PC-9 (cell line): ENCODE results near the gene ZMYM2. TPM values are rescaled to one million over a fixed set of nuclear protein-coding genes. Genes with fewer than 3 reads are reported as not detected.

Experiments used
- BruUV-seq: library from RNA; stranded (reverse); fragments of 400-500 nt; replicated peaks from 2 replicates; lab custom pipeline; 2021; lab: Mats Ljungman, UMichigan
- CTCF ChIA-PET: fragments of 300-600 bp; sonication (Branson Sonifier 250); formaldehyde crosslinking; loops from one replicate; lab custom pipeline; 2022; ENCODE audit warnings: antibody characterized with exemption; lab: Charles Lee
- POLR2A ChIA-PET: fragments of 300-600 bp; sonication (Branson Sonifier 250); formaldehyde crosslinking; loops from one replicate; lab custom pipeline; 2022; ENCODE audit warnings: antibody characterized with exemption; ENCODE audit not compliant: unreplicated experiment; lab: Charles Lee
- DNase-seq, 2 experiments: peaks; one replicate each; pipeline versions ENCODE4 v3.0.0 to v3.0.0-alpha.2; 2015 to 2022; ENCODE audit warnings: mixed read lengths in 1 of 2
- H2AFZ ChIP-seq: fragments of 200-600 bp; sonication (generic); 2 replicates; pipeline ENCODE4 v1.8.1; 2017; ENCODE audit warnings: antibody characterized with exemption
- H3F3A ChIP-seq: fragments of 200-600 bp; sonication (generic); 2 replicates; pipeline ENCODE4 v1.8.1; 2017; ENCODE audit warnings: antibody characterized with exemption, mild to moderate bottlenecking, low read depth; ENCODE audit not compliant: insufficient read depth
- H3K27ac ChIP-seq: fragments of 200-600 bp; sonication (generic); 2 replicates; pipeline ENCODE4 v1.6.1; 2016; ENCODE audit warnings: mixed run types
- H3K27me3 ChIP-seq: fragments of 200-600 bp; sonication (generic); 2 replicates; pipeline ENCODE4 v1.6.1; 2016; ENCODE audit warnings: low read depth, mixed run types; ENCODE audit not compliant: insufficient read depth
- H3K36me3 ChIP-seq: fragments of 200-600 bp; sonication (generic); 2 replicates; pipeline ENCODE4 v1.6.1; 2016; ENCODE audit warnings: low read depth, mixed run types
- H3K4me1 ChIP-seq: fragments of 200-600 bp; sonication (generic); replicated peaks from 2 replicates; pipeline ENCODE4 v1.6.1; 2016; ENCODE audit warnings: mixed run types; ENCODE audit not compliant: insufficient read depth
- H3K4me2 ChIP-seq: fragments of 200-600 bp; sonication (generic); 2 replicates; pipeline ENCODE4 v1.6.1; 2017; ENCODE audit warnings: mixed run types
- H3K4me3 ChIP-seq: fragments of 200-600 bp; sonication (generic); 2 replicates; pipeline ENCODE4 v1.6.1; 2016; ENCODE audit warnings: mixed run types
- H3K79me2 ChIP-seq: fragments of 200-600 bp; sonication (generic); 2 replicates; pipeline ENCODE4 v1.6.1; 2017; ENCODE audit warnings: low read depth, mixed run types
- H3K9me2 ChIP-seq: fragments of 200-600 bp; sonication (generic); 2 replicates; pipeline ENCODE4 v1.8.1; 2017; ENCODE audit warnings: mild to moderate bottlenecking; ENCODE audit not compliant: insufficient read depth
- H3K9me3 ChIP-seq: fragments of 200-600 bp; sonication (generic); 2 replicates; pipeline ENCODE4 v1.8.1; 2016; ENCODE audit warnings: low read depth; ENCODE audit not compliant: insufficient read depth
- H4K20me1 ChIP-seq: fragments of 200-600 bp; sonication (generic); 2 replicates; pipeline ENCODE4 v1.8.1; 2017; ENCODE audit not compliant: insufficient read depth
- CTCF ChIP-seq: fragments of 200-600 bp; sonication (generic); conservative IDR thresholded peaks from 2 replicates; pipeline ENCODE4 v1.6.1; 2017; ENCODE audit warnings: mixed run types, antibody characterized with exemption, mild to moderate bottlenecking, moderate library complexity
- EZH2 ChIP-seq: fragments of 200-600 bp; sonication (generic); IDR thresholded peaks from 2 replicates; pipeline ENCODE4 v1.8.0; 2017; ENCODE audit warnings: antibody characterized with exemption, low read depth
- intact Hi-C: fragments of 100-400 bp; cut with micrococcal nuclease; formaldehyde crosslinking; loops from one replicate; pipeline ENCODE4 v1.10.0; 2022; ENCODE audit not compliant: unreplicated experiment
- total RNA-seq: library from RNA; stranded (reverse); gene quantifications from 2 replicates; pipeline ENCODE4 v1.2.3, GENCODE V29; 2021

Gene ZMYM2
- total RNA-seq, 1 experiment from 2014 or later, result 55.1 TPM

GRCh38 chr13:19961489-19961888, 3.0 kb downstream of the ZMYM2 start:
- Histone ChIP-seq H3K4me3 (0 out of 2 replicates have a peak overlapping the region, but pooled peaks have one; percentile 16), H4K20me1 (peaks cover 35% of the 10 kb centered on the region)

GRCh38 chr13:19961924-19962323, 3.4 kb downstream of the ZMYM2 start:
- BruUV-seq, result no TSS peak
- peaks cover 25% of the 10 kb centered on the region; the same call in 1 of the 2 replicates for H3K36me3 ChIP-seq
- CTCF ChIA-PET, result no interaction called here
- H2AFZ ChIP-seq, result no peak overlapping the region
- H3K27ac ChIP-seq, result no peak overlapping the region
- DNase-seq, result no peak
- peaks cover 16% of the 10 kb centered on the region for H3K4me1 ChIP-seq
- H3K4me2 ChIP-seq, result peak overlapping the region; percentile 93
- intact Hi-C loops, result no loop called here
- H3K79me2 ChIP-seq, result peaks cover 68% of the 10 kb centered on the region
- H3K27me3 ChIP-seq, result no peaks in the 10 kb centered on the region
- POLR2A ChIA-PET, result interaction anchor here (0.5 kb wide), 1 partner anchor 1109 kb away, joined by 11 read pairs; no protein-coding TSS in a partner anchor
- peaks cover 18% of the 10 kb centered on the region for H3F3A ChIP-seq
- no peak for TF ChIP-seq EZH2
- TF ChIP-seq CTCF, result no peak
- H3K9me3 ChIP-seq, result no peaks in the 10 kb centered on the region
- no peaks in the 10 kb centered on the region for H3K9me2 ChIP-seq
- H4K20me1 ChIP-seq, result peaks cover 39% of the 10 kb centered on the region
- H3K4me3 ChIP-seq, result no peak overlapping the region

More at GRCh38 chr13:19961489-19961888, 3.0 kb downstream of the ZMYM2 start:
- Histone ChIP-seq H3K27ac (no peak overlapping the region), H3K36me3 (peaks cover 21% of the 10 kb centered on the region; the same call in 1 of the 2 replicates), H2AFZ (no peak overlapping the region), H3K4me2 (peak overlapping the region; percentile 93), H3K4me1 (peaks cover 16% of the 10 kb centered on the region), H3K79me2 (peaks cover 64% of the 10 kb centered on the region), H3K9me2 (no peaks in the 10 kb centered on the region), H3K9me3 (no peaks in the 10 kb centered on the region), H3K27me3 (no peaks in the 10 kb centered on the region), H3F3A (peaks cover 18% of the 10 kb centered on the region)
- ChIA-PET CTCF (no interaction called here), POLR2A (no interaction called here)
- DNase-seq, result no peak
- intact Hi-C loops, result no loop called here
- BruUV-seq, result no TSS peak
- TF ChIP-seq CTCF (no peak), EZH2 (no peak)

- Histone ChIP-seq H3K79me2 (peaks cover 78% of the 10 kb centered on the region), H3K4me2 (no peak overlapping the region), H3F3A (peaks cover 18% of the 10 kb centered on the region), H4K20me1 (peaks cover 47% of the 10 kb centered on the region), H3K27ac (no peak overlapping the region), H3K4me1 (peaks cover 16% of the 10 kb centered on the region), H3K27me3 (no peaks in the 10 kb centered on the region), H3K4me3 (no peak overlapping the region), H2AFZ (no peak overlapping the region), H3K36me3 (peaks cover 29% of the 10 kb centered on the region; the same call in 1 of the 2 replicates), H3K9me3 (no peaks in the 10 kb centered on the region), H3K9me2 (no peaks in the 10 kb centered on the region)
- BruUV-seq, result no TSS peak
- CTCF ChIA-PET, result no interaction called here
- intact Hi-C loops, result no loop called here
- TF ChIP-seq EZH2 (no peak), CTCF (no peak)
- POLR2A ChIA-PET, result no interaction called here
- no peak for DNase-seq
These were observed 4.4 kb downstream of the ZMYM2 start for GRCh38 chr13:19962894-19963293.
